AG04450 (cell line): ENCODE measurements around the gene KRTAP5-8. TPM values are rescaled to one million over a fixed set of nuclear protein-coding genes. Genes with fewer than 3 reads are reported as not detected.

Source experiments
- CTCF ChIA-PET: fragments of 300-600, 350-600 bp; formaldehyde crosslinking; extraction: SDS; loops from one replicate; lab custom pipeline; 2022; ENCODE audit warnings: antibody characterized with exemption, inconsistent platforms; lab: Charles Lee
- POLR2A ChIA-PET: fragments of 350-600 bp; formaldehyde crosslinking; extraction: SDS; loops from one replicate; lab custom pipeline; 2021; ENCODE audit warnings: antibody characterized with exemption, inconsistent platforms; lab: Yijun Ruan, JAX
- DNase-seq: peaks from one replicate; pipeline ENCODE4 v3.0.0-alpha.2; 2011; ENCODE audit warnings: low read depth, low spot score
- H3K27ac ChIP-seq: one replicate; pipeline ENCODE4 v1.5.1; 2012; ENCODE audit warnings: low read depth, low read length, control low read depth
- H3K27me3 ChIP-seq: one replicate; pipeline ENCODE4 v1.6.0; 2012; ENCODE audit warnings: low read length; ENCODE audit not compliant: control insufficient read depth, insufficient read depth
- H3K4me3 ChIP-seq: 2 replicates; pipeline ENCODE4 v1.5.1; 2011; ENCODE audit warnings: mild to moderate bottlenecking, low read depth, low read length, control low read depth
- H3K9me3 ChIP-seq: 2 replicates; pipeline ENCODE4 v1.5.1; 2012; ENCODE audit warnings: low read length; ENCODE audit not compliant: control insufficient read depth, insufficient read depth
- polyA plus RNA-seq: library from polyadenylated mRNA; depleted of rRNA; stranded (reverse); fragments of >200 nt; gene quantifications from 2 replicates; pipeline ENCODE4 v1.2.3, GENCODE V29; 2011
- TF ChIP-seq, protein P1 (sequence below): IDR thresholded peaks from 2 replicates; pipeline ENCODE4 v1.5.1; 2011; ENCODE audit warnings: low read depth, low read length, control low read depth, inconsistent platforms

Gene KRTAP5-8
- polyA plus RNA-seq, 1 experiment: 0.06 TPM

DNA sequence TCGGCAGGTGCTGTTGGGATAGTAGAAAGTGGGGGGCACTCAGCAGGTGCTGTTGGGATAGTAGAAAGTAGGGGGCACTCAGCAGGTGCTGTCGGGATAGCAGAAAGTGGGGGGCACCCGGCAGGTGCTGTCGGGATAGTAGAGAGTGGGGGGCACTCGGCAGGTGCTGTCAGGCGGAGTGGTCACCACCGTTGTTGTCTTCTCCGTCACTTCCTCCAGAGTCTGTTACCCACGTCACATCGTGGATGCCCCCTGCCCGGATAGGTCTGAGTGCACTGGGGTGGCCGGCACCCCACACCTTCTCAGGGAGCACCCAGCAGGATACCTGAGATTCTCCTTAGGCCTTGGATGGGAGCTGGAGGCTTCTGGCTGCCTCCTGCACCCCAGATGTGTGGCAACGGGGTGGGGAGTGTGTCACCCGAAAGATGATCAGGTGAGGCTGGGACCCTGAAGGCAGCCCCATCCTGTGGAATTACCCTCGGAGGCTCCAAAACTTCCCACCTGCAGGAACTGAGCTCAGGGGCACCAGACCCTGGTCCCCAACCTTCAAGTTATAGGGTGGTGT is 34.9 kb upstream of the KRTAP5-8 start:
- no peaks in the 10 kb centered on the region for H3K27me3 ChIP-seq

DNA sequence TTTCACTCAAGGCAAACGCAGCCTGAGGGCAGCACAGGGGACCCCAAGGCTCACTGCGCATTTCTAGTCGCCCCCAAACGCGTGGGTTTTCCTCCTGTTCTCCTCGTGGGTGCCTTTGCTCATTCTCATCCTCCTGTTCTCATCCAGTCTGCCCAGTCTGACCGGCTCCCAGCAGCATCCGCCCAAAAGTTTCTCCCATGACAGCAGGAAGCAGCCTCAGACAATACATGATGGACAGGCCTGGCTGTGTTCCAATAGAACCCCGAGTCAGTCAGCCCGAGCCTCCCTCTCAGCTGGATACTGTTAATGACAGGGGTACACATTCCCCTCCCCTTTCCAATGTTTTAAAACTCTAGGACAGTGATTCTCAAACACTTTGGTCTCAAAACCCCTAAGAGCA is 33.3 kb upstream of the KRTAP5-8 start:
- no peaks in the 10 kb centered on the region for H3K9me3 ChIP-seq
- H3K4me3 ChIP-seq: no peak overlapping the region
- POLR2A ChIA-PET: interaction anchor here (0.6 kb wide), 1 partner anchor 52 kb away, joined by 5 read pairs; the partner anchor contains the start of gene NADSYN1
- no peak for DNase-seq
- TF ChIP-seq, protein P1, sequence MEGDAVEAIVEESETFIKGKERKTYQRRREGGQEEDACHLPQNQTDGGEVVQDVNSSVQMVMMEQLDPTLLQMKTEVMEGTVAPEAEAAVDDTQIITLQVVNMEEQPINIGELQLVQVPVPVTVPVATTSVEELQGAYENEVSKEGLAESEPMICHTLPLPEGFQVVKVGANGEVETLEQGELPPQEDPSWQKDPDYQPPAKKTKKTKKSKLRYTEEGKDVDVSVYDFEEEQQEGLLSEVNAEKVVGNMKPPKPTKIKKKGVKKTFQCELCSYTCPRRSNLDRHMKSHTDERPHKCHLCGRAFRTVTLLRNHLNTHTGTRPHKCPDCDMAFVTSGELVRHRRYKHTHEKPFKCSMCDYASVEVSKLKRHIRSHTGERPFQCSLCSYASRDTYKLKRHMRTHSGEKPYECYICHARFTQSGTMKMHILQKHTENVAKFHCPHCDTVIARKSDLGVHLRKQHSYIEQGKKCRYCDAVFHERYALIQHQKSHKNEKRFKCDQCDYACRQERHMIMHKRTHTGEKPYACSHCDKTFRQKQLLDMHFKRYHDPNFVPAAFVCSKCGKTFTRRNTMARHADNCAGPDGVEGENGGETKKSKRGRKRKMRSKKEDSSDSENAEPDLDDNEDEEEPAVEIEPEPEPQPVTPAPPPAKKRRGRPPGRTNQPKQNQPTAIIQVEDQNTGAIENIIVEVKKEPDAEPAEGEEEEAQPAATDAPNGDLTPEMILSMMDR: no peak
- CTCF ChIA-PET: no interaction called here
- H3K27me3 ChIP-seq: no peaks in the 10 kb centered on the region
- no peak overlapping the region for H3K27ac ChIP-seq

More for the DNA sequence above, 34.9 kb upstream of the KRTAP5-8 start:
- Histone ChIP-seq H3K9me3 (no peaks in the 10 kb centered on the region), H3K27ac (no peak overlapping the region), H3K4me3 (no peak overlapping the region)
- CTCF ChIA-PET: no interaction called here
- POLR2A ChIA-PET: no interaction called here
- TF ChIP-seq, protein P1: no peak
- no peak for DNase-seq

DNA sequence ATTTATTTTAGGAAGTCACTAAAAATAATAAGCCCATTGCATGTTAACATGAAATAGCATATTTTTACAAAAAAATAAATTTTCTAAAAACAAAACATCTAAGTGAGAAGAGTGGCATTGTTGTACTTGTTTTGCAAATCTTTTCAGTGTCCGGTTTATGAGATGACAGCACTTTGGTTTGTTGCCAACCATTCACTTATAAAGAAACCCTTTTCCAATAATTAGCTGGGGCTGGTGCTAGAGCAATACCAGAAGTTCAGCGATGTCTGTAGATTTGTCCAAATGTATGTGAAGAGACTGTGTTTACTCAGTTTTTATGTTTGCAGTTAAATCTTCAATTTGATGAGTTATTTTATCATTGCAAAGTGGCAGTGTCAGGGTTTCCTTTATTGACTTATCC is 32.8 kb upstream of the KRTAP5-8 start:
- Histone ChIP-seq H3K4me3 (no peak overlapping the region), H3K27ac (no peak overlapping the region), H3K9me3 (peaks cover under 1% of the 10 kb centered on the region; the same call in 1 of the 2 replicates), H3K27me3 (no peaks in the 10 kb centered on the region)
- no peak for DNase-seq
- ChIA-PET CTCF (no interaction called here), POLR2A (no interaction called here)
- TF ChIP-seq, protein P1: no peak

DNA sequence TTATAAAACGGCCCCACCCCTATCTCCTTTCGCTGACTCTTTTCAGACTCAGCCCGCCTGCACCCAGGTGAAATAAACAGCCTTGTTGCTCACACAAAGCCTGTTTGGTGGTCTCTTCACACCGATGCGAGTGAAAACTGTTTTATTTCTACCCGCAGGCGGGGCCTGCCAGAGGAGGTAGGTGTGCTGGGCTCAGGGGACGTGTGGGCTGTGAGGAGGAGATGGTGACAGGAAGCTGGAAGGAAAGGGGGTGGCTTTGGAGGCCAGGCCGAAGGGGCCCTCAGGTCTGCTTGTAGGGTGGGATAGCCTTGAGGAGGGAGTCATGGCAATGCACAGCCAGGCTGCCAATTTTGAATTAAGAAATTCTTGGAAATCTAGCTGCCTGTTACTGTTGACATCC is 32.0 kb upstream of the KRTAP5-8 start:
- ChIA-PET CTCF (no interaction called here), POLR2A (no interaction called here)
- H3K4me3 ChIP-seq: no peak overlapping the region
- TF ChIP-seq, protein P1: no peak
- peaks cover 3% of the 10 kb centered on the region; the same call in 1 of the 2 replicates for H3K9me3 ChIP-seq
- H3K27me3 ChIP-seq: no peaks in the 10 kb centered on the region
- no peak for DNase-seq
- no peak overlapping the region for H3K27ac ChIP-seq

DNA sequence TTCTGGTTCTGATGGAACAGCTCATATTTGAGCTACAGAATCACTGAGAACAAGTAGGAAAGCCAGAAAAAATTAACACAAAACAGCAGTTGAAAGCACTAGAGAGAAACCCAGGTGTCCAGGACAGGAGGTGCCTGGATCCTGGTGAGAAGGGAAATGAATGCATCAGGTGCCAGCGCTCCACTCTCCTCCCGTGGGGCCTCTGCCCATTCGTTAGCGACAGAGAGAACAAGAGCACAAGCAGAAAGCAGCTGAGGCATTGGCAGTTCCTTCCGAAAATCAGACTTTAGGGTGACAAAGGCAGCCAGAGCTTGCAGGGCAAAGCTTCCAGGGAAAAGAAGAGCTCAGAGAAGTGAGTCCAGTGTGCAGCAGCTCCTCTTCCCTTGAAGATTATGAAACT is 30.7 kb upstream of the KRTAP5-8 start:
- TF ChIP-seq, protein P1: no peak
- POLR2A ChIA-PET: no interaction called here
- Histone ChIP-seq H3K27me3 (no peaks in the 10 kb centered on the region), H3K4me3 (no peak overlapping the region), H3K9me3 (peaks cover 3% of the 10 kb centered on the region; the same call in 1 of the 2 replicates), H3K27ac (no peak overlapping the region)
- DNase-seq: no peak
- CTCF ChIA-PET: no interaction called here
